K562 (cell line): Measurements from ENCODE around the gene MRPL40. TPM values are rescaled to one million over a fixed set of nuclear protein-coding genes. Genes with fewer than 3 reads are reported as not detected.
A peak's percentile ranks its signal among the peaks of the same experiment; 100 is the strongest.

Experiments used
- ARID4B ChIP-seq: sonication (generic); formaldehyde crosslinking; IDR thresholded peaks from 2 replicates; pipeline ENCODE4 v1.8.0; 2022; ENCODE audit warnings: mild to moderate bottlenecking, missing genetic modification reagents
- BCOR ChIP-seq: fragments of 450-650 bp; IDR thresholded peaks from 2 replicates; pipeline ENCODE4 v1.6.1; 2016
- E2F6 ChIP-seq, 2 experiments: IDR thresholded peaks; 2 replicates each; pipeline ENCODE4 v1.6.1; 2011; ENCODE audit warnings: borderline replicate concordance in 1 of 2, control low read depth in 1 of 2, low read depth in 1 of 2, low read length in 1 of 2, mild to moderate bottlenecking in 1 of 2, mixed read lengths in 1 of 2, moderate library complexity in 1 of 2; ENCODE audit not compliant: insufficient read depth in 1 of 2, insufficient read length in 1 of 2, poor library complexity in 1 of 2, severe bottlenecking in 1 of 2; ENCODE audit errors: extremely low read depth in 1 of 2
- HNRNPL ChIP-seq: fragments of 200-400 bp; formaldehyde crosslinking; IDR thresholded peaks from 2 replicates; pipeline ENCODE4 v1.6.1; 2017; ENCODE audit warnings: low read depth, mild to moderate bottlenecking, low read length
- HOXB6 ChIP-seq: fragments of 250-450 bp; sonication (Bioruptor Pico); IDR thresholded peaks from 2 replicates; pipeline ENCODE4 v1.5.1; 2022; ENCODE audit warnings: mild to moderate bottlenecking, borderline replicate concordance
- POLR2AphosphoS5 ChIP-seq: IDR thresholded peaks from 2 replicates; pipeline ENCODE4 v1.6.1; 2011; ENCODE audit warnings: mild to moderate bottlenecking, low read depth, low read length, moderate library complexity; ENCODE audit not compliant: control insufficient read depth, insufficient read depth
- TRIM24 ChIP-seq, 2 experiments: fragments of 450-650 bp; IDR thresholded peaks; 2 replicates each; pipeline ENCODE4 v1.6.1; 2016
- ZBTB11 ChIP-seq, 3 experiments: fragments of 200-800 bp in 1 of 3; fragments of 250-450 bp in 1 of 3; fragments of 450-650 bp in 1 of 3; sonication (Bioruptor Pico) in 1 of 3; sonication (Bioruptor generic) in 1 of 3; formaldehyde crosslinking in 1 of 3; IDR thresholded peaks; 2 replicates each; pipeline versions ENCODE4 v1.6.1 to v1.8.0; 2016 to 2022; ENCODE audit warnings: mild to moderate bottlenecking in 2 of 3, missing genetic modification characterization in 2 of 3, missing compliant biosample characterization in 1 of 3, moderate library complexity in 1 of 3
- ZBTB2 ChIP-seq: fragments of 450-650 bp; IDR thresholded peaks from 2 replicates; pipeline ENCODE4 v1.6.1; 2016; ENCODE audit warnings: antibody characterized with exemption
- ZFP91 ChIP-seq: sonication (generic); formaldehyde crosslinking; IDR thresholded peaks from 2 replicates; pipeline ENCODE4 v1.8.0; 2022; ENCODE audit warnings: mild to moderate bottlenecking, missing genetic modification reagents
- ZNF184 ChIP-seq: sonication (generic); formaldehyde crosslinking; IDR thresholded peaks from 2 replicates; pipeline ENCODE4 v1.5.0; 2020; ENCODE audit warnings: missing genetic modification reagents
- ZNF561 ChIP-seq: fragments of 450-650 bp; formaldehyde crosslinking; conservative IDR thresholded peaks from 2 replicates; pipeline ENCODE4 v1.4.0; 2020; ENCODE audit warnings: mild to moderate bottlenecking, moderate library complexity
- polyA plus RNA-seq, 8 experiments: library from polyadenylated mRNA; depleted of rRNA in 4 of 8; stranded (reverse) in 5 of 8; unstranded in 3 of 8; fragments of >200 nt; fragmentation: Nextera tagmentation in 2 of 8; fragmentation: Illumina TruSeq in 1 of 8; extraction: Ambion mirVana in 2 of 8; extraction: Trizol in 1 of 8; gene quantifications; 2 replicates each; pipeline versions ENCODE4 v1.2.1 to v1.2.3, GENCODE V29; 2011 to 2014; ENCODE audit warnings: inconsistent platforms in 1 of 8, missing spikeins in 1 of 8
- total RNA-seq, 7 experiments: library from RNA; depleted of rRNA in 6 of 7; stranded (reverse); fragments of >200 nt in 6 of 7; fragmentation: Illumina TruSeq in 2 of 7; extraction: Trizol in 2 of 7; gene quantifications; 2 replicates each; pipeline versions ENCODE4 v1.2.1 to v1.2.3, GENCODE V29; 2011 to 2021; ENCODE audit warnings: low replicate concordance in 1 of 7

The MRPL40 gene
- total and polyA plus RNA-seq, 9 of the 15 experiments (the other 6 are each of a cell fraction or from before 2014, with no cell fraction given) = 132 to 652 (median 208) TPM

GRCh38 chr22:19466848-19467752 is 34.8 kb downstream of the MRPL40 start (continued):
- TF ChIP-seq ZBTB2 (no peak), ZBTB11 (CRISPR knock-in tag; IDR thresholded peaks at IDR 0.05) (0 out of 6 replicates have a peak, but pooled peaks of 1 of the 3 experiments have one; percentile 5), HOXB6 (no peak), HNRNPL (no peak), BCOR (0 out of 2 replicates have a peak, but pooled peaks have one; percentile 21), POLR2AphosphoS5 (0 out of 2 replicates have a peak, but pooled peaks have one; percentile 23), ZFP91 (0 out of 2 replicates have a peak, but pooled peaks have one; percentile 37), ZNF561 (CRISPR knock-in tag) (no peak), TRIM24 (IDR thresholded peaks at IDR 0.05) (no peak), ARID4B (peak; percentile 73; the same call in 1 of the 2 replicates), E2F6 (IDR thresholded peaks at IDR 0.05; ENCODE audit: borderline replicate concordance in 1 of 2, extremely low read depth in 1 of 2, insufficient read depth in 1 of 2, insufficient read length in 1 of 2, low read depth in 1 of 2, low read length in 1 of 2, poor library complexity in 1 of 2, severe bottlenecking in 1 of 2) (no peak), ZNF184 (CRISPR knock-in tag) (peak; percentile 21; the same call in 1 of the 2 replicates)
